Stimulated activated CD8-positive, alpha-beta memory T cell treated with anti-CD3 and anti-CD28 coated beads, Interleukin-15, amount 100 ng/mL, for 4 hours (primary cell): ENCODE results near the gene MTUS2.
"Not testable (repeated sequence)": the region's sequence is repeated elsewhere in the genome, so short reads cannot be mapped to it uniquely, and the experiment has no call there.

ENCODE experiments used
- DNase-seq, 2 donors: peaks; one replicate each; pipeline ENCODE4 v3.0.0-alpha.2; 2020; ENCODE audit warnings: low read depth in 2 of 2

The MTUS2 gene

DNA sequence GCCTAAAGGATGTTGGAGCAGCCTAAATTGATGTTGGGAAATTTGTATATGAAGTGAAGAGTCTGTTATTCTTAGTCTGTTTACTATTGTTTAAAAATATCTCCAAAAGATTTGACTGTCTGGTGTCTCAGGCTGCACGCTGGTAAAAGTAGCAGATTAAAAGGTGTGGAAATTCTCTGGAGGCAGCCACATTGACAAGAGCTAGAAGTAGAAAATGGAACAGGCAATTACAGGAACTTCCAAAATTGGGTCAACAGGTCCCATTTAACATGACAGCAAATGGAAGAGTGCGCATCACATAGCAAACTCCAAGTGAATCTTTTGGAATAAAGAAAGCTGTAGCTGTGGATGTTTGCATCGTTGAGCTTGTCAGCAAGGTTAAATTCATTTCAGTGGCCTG lies 138.3 kb downstream of the MTUS2 start:
- DNase-seq = no peak

DNA sequence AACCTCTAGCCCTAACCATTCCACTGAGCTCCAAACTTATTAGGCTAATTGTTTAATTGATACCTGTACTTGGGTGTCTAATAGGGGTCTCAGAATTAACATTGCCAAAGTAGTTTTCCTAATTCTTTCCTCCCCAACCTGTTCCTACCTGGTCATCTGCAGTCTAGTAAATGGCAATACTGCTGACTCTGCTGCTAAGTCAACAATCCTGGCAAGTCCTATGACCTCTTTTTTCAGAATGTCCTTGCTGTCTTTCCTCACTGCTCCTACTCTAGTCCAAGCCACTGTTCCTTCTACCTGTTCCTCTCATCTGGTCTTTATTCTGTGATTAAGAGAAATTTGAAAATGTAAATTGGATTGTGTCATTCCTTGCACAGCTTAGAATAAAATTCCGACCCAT lies 143.9 kb downstream of the MTUS2 start:
- no peak for DNase-seq

DNA sequence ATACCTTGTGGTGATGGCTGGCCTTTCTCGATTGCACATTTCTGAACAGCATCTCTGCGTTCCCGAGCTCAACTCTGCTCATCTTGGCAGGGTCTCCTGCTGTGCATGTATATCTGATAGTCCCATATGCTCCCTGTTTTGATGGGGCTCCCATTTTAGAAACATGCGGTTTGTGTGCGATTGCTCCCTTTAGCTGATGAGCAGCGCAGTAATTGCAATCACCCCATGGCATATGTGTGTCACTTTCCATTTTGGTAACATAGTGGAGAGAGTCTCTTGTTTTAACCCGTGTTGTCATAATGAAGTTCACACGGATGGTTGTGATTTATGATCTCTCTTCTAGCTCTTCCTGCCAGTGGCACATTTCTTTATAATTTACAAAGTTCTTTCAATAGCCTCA lies 144.7 kb downstream of the MTUS2 start:
- DNase-seq = no peak

DNA sequence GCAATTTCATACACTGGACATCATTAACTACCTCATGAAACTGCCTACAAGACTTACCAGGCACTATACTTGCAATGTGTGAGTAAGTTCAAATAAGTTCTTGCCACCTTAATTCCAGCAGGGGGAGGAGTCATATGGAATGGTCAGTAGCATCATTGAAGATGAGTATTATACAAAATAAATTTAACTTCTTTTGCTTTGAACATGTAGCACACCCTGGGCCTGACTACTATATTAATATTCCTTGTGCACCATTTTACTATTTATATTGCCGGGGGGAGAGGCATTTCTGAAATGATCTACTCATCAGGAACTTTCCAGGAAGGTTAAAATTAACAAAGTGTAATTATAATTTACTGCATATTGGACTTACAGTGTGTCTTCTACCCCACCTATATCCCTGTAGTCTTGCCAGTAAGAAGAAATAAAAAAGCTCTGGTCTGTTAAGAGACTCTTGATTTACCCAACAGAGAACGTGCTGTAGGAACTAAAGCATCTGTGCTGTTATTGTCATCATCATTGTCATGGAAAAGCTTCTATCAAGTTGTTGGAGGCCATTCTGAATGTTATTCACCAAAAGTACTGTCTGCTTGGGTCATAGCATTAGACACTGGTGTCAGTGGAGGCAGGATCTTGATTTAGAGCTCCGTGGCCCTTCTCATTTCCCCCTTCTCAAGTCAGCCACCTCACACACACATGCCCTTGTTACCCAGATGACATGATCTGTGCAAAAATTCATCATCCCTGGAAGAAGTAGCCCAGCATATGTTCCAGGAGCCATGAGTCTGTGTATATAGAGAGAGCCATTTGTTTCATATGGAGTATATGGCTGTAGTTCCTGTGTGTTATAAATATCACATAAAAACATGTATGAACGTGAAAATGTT lies 147.1 kb downstream of the MTUS2 start:
- DNase-seq = no peak

DNA sequence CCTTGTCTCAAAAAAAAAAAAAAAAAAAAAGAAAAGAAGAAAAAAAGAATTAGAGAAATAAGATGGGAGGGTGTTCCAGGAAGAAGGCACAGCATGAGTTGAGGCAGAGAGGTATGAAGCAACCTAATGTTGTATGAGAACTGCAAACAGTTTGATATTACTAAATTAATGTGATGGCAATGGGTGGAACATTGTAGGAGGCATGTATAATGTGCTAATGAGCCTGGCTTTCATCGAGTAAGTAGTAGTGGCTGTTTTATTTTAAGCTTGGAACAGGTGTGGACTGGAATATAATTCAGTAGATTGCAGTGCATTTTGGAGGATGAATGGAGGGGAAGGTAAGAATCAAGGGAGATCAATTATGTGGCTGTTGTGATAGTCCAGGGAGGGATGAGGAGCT lies 156.1 kb downstream of the MTUS2 start:
- no peak for DNase-seq

DNA sequence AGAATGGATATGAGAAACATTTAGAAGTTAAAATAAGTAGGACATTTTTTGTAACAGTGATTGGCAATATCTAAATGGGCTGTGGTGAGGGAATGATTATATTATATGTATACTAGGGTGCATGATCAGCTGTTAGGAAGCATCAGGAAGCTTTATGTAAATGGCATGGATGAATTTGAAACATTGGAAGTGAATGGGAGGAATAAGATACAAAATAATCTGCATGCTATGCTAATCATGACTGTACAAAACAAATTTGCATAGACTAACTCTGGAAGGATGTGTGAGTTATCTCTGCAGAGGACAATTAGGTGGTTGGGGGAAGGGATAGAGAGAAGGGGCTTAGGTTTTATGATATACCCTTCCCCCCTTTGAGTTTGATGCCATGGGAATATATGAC lies 156.5 kb downstream of the MTUS2 start:
- DNase-seq = no peak

DNA sequence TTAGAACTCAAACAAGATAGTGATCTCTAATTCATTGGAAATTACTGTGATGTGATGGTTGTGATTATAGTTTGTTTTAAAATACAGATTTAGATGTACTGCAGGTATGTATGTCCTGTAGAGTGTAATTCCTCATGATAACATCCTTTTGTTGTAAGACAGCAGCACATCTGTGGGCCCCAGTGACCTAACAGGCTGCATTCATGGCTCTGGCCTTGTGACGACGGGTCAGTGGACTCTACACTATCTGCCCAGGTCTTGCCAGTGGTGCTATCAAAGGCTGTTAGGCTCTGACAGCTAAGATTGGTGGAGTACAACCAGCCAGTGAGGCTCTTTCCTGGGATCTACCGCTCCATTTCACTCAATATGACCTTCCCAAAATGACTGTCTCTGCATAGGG lies 158.4 kb downstream of the MTUS2 start:
- DNase-seq = no peak

DNA sequence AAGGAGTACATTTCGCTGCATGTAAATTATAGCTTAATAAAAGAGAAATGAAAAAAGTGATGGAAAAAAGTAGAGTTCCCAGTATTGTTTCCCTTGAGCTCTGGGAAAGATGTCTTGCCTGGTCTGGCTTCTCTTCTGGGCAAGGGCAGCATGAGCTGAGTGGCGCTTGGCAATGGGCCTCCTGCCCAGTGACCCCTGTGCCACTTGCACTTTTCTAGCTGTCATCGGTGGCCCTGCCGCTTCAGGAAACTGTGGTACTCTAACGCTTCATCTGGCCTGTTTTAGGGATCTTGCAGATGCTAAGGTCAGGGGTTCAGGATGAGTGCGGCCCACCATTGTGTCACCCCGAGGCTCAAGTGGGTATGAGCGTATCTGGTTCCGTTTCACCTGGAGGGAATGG lies 161.4 kb downstream of the MTUS2 start:
- DNase-seq = no peak

DNA sequence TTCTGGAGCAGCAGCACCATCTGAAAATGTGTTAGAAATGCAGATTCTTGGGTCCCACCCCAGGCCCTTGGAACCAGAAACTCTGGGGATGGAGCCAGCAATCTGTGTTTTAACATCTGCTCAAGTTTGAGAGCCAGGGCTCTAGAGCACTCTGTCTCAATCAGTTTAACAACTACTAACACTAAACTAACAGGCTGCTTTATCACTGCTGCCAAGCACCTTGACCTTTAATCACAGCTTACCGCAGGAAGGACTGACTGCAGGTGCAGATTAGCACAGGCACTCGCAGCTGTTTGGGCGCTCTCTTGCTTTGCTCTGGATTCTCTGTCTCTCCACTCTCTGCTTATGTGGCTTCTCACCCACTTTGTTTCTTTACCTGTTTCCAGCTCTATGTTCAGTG lies 163.5 kb downstream of the MTUS2 start:
- DNase-seq = no peak

DNA sequence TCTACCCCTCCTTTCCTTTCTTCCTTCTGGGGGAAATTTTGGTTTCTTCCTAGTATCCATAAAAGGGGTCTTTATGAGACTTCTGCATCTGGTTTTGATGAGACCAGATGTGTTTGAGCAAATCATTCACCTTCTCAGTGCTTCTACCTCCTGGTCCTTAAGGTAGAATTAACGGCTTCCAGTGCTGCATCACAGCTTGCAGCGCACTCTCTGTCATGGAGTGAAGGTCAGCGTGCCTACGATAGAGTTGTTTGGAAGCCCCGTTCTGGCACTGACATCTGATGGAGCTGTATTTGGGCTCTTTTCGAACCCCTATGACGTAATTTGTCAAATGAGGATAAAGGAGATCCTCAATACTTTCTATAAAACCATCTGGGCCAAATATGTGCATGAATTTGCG lies 164.2 kb downstream of the MTUS2 start:
- no peak for DNase-seq

DNA sequence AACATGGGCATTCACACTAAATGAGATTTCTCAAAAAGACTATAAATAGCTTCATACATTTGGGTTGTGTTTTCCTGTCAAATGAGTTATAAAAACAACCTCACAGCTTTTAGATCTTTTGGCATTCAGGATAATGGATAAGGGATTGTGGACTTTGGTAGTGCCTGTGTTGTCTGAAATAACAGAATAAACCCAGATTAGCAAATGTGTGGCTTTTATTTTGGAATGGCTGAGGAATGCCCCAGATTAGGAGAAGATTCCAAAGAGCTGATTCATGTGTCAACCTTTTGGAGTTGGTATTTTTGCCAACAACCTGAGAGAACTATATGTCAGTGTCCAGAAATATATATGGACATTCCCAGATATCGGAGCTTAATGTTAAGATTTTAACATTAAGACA lies 164.7 kb downstream of the MTUS2 start:
- DNase-seq = no peak

DNA sequence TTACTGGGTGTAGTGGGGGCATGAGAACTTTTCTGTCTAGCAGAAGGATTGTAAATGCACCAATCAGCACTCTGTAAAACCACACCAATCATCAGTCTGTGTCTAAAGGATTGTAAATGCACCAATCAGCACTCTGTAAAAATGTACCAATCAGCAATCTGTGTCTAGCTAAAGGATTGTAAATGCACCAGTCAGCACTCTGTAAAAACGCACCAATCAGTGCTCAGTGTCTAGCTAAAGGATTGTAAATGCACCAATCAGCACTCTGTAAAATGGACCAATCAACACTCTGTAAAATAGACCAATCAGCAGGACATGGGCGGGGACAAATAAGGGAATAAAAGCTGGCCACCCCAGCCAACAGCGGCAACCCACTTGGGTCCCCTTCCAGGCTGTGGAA lies 170.2 kb downstream of the MTUS2 start:
- not testable (repeated sequence) for DNase-seq

DNA sequence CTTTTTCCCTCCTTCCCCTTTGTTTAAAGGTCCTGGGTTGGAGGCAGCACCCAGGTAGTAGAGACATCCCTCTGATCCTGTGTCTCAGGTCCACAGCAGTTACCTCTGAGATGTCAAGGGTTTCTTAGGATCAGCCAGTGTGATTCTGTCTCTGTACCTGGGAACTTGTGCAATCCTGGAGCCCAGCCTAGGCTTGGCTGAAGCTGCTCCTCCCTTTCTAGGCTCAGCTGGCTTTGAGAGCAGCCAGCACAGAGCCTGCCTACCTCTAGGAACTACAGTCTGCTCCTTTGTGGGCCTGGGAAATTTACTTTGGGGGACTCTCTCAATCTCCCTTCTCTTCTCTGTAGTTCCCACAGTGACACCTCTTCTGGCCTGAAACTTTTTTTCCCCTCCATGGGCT lies 171.6 kb downstream of the MTUS2 start:
- DNase-seq = no peak

DNA sequence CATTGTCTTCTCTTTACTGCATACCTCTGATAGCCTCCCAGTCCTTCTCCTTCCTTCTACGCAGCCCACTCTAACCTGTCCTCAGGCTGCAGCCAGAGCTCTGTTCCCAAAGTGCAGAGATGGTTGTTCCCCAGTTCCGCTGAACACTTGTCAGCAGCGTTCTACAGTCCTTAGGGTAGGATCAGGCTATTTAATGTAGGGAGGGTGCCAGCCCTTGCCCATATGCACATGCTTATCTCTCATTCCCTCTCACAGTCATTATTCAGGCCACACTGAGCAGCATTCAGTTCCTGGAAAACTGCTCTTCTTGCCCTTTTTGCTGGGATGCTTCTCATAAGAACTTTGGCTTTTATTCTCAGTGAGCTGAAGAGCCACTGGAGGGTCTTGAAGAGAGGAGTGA lies 180.7 kb downstream of the MTUS2 start:
- no peak for DNase-seq

DNA sequence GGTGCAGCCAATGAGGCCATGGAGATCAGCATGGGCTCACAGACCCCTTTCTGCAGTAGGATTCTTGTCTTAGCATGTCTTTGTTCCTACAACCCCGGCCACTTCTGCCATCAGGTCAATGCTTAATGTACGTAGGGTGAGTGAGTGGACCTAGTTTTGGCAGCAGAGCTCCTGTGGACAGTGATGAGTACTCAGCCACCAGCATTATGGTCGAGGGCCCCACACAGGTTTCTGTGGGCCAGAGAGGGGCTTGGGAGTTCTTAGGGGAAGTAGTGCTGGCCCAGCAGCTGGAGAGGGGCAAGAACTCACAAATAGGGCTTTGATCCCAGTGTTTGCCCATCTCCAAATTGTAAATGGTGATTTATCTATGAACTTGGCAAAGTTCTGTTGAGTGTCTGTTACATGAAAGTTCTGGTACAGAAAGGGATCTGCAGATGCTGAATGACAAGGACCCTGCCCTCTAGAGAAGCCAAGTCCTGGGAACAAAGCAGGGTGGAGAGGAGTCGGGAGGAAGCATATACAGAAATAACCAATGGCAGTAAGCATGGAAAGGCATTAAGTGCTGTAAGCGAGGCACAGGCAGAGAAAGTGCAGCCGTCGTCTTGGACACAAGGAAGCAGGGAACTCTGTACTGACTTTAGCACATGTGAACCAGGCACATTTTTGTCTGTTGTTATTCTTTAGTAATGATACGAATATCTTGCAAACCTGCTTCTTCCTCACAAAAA lies 185.1 kb downstream of the MTUS2 start:
- DNase-seq = no peak

DNA sequence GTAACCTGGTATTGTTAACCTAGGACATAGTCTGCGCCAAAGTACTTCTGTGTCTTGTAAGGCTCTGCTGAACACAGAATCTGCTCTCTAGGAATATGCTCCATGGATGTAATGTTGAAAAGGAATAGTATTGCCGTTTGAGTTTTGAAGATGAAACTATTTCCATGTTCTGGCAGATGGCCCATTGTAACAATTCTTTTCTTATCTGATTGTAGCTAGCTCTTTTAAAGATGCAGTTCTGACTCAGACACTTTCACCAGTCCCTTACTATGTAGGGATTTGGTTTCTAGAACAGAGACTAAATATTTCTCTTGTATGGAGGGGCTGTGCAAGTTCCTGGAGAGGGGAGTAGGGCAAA lies 185.6 kb downstream of the MTUS2 start:
- DNase-seq = no peak

DNA sequence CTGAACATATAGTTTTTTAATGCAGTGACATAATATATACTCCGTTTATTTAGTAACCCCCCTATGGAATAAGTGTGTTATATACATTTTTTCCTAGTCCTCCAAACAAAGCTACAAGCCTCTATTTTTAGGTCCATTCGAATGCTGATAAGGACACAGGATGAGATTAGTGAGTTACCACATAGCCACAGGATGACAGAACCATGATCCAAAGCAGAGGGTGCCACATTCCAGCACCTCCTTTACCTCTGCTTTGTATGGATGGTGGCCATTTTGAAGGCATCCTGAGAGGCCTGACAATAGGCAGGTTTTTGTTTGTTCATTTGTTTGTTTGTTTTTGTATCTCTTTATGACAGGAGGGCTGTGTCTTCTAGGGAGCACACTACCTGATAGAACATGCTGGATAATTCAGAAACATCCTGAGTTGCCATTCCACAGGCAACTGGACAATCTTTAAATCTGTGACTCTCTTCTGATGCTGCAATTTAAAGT lies 186.3 kb downstream of the MTUS2 start:
- no peak for DNase-seq

DNA sequence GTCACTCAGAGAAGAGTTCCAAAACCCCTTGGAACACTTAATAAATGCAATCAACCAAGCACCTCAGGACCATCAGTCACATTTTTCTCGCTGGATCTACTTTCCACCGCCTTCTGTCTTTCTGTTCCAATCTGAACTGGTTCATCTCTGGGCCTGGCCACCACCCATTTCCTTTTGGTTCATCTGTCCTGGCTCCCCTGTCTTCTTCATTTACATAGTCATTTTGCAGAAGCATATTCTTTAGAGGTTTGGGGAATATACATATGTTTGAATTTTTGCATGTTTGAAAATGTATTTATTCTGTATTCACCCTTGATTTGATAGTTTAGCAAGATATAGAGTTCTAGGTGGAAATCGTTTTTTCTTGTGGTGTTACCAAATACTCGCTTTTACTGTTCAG lies 188.2 kb downstream of the MTUS2 start:
- DNase-seq = no peak

DNA sequence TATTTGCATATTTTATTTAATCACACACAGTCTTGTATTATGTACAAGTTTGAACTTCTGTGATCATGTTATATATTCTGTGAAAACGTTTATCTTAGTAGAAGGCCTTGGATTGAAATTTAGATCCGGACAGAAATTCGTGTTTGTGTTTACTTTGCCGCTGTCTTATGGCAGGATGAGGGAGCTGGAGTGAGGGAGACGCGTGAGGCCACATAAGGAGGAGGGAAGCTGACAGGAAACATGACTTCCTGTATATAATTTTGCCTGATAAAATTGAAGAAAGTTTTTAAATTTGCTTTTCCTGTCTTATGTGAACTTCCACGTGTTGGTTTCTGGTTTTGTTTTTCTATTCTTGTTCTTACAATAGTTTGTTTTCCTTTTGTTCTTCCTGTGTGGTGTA lies 200.2 kb downstream of the MTUS2 start:
- DNase-seq = no peak

DNA sequence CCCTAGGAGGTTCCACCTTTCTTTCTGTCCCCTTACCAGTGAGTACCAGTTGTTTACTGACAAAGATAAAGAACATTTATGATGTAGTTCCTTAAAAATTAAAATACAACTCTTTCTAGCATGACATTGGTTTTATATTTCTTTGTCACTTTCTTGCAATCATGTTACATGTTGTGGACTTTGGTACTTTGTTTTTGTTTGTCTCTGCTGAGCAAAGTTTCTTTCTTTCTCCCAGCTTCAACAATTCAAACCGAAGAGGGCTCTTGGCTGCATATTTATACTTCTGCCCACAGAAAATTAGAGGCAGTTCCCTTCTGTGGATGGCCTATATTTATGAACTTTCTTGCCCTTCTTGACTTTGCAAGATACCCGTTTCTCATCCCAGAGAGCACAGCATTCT lies 201.2 kb downstream of the MTUS2 start:
- no peak for DNase-seq

DNA sequence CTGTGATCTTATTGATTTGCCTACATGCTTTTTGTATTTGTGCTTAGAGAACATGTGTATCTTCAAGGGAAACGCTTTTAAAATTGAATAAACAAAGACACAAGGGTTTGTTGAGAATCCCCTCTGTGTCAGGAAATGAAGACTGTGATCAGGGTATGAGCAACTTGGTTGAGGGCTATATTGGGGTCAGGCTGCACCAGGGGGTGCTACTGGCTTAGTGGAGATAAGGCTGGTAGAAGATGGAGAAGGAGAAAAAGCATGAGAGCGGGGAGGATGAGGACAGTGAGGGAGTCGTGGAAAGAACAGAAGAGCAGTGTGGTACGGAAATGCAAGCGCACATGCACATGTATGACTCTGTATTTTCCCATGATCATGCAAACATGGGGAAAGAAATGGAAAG lies 201.6 kb downstream of the MTUS2 start:
- DNase-seq = no peak

DNA sequence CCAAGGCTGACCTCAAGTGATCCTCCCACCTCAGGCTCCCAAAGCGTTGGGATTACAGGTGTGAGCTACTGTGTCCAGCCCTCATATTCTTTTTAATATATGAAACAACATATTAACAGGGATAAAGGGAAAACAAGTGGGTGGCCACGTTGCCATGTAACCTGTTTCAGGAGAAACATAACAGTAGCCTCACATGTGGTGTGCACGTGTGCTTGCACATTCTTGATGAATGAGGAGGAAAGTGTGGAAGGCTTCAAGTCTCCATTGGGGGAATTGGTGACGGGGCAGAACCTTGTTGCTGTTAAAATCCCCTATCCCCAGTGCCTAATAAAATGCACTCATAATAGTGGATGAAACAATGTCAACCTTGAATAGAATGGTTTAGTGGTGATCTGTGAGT lies 202.3 kb downstream of the MTUS2 start:
- no peak for DNase-seq

DNA sequence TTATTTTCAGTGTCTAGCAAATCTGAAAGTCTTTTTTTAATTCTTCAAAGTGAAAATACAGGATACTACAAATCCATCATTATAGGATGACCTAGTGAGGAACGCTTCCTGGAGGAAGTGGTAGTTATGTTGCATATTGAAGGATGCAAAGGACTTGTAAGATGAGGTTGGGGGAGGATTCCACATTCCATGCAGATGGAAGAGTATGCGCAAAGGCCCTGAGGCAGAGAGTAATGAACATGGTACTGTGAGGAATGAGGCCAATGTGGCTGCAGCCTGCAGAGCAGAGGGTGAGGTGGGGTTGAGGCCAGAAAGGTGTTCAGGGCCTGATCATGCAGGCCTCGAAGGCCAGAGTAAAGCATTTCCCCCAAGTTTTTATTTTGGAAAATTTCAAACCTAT lies 202.8 kb downstream of the MTUS2 start:
- no peak for DNase-seq
